AG04449 (cell line): ENCODE measurements around the gene KPTN.

Source experiments
- CTCF ChIA-PET: fragments of 350-600 bp; formaldehyde crosslinking; extraction: SDS; loops from one replicate; lab custom pipeline; 2021; ENCODE audit warnings: antibody characterized with exemption; lab: Yijun Ruan, JAX
- POLR2A ChIA-PET: fragments of 400-600, 350-600 bp; formaldehyde crosslinking; extraction: SDS; loops from one replicate; lab custom pipeline; 2020; ENCODE audit warnings: antibody characterized with exemption, inconsistent platforms; lab: Yijun Ruan, JAX
- DNase-seq: peaks from one replicate; pipeline ENCODE4 v3.0.0-alpha.2; 2010; ENCODE audit warnings: low read depth, low spot score
- H3K4me3 ChIP-seq: 2 replicates; pipeline ENCODE4 v1.5.1; 2011; ENCODE audit warnings: low read depth, mild to moderate bottlenecking, control low read depth, low read length
- CTCF ChIP-seq: IDR thresholded peaks from one replicate; pipeline ENCODE4 v1.5.1; 2011; ENCODE audit warnings: mild to moderate bottlenecking, moderate library complexity, low read length, control low read depth, inconsistent platforms; ENCODE audit not compliant: insufficient read depth; ENCODE audit errors: missing control alignments

The KPTN gene

GRCh38 chr19:47499863-47500830, 16.1 kb upstream of the KPTN start:
- ChIA-PET CTCF (interaction anchor here (0.8 to 4.4 kb wide), 8 partner anchors 15 to 197 kb away, joined by 3 to 17 read pairs (median 4); partner anchors contain the start of genes KPTN and NAPA), POLR2A (no interaction called here)
- no peak overlapping the region for H3K4me3 ChIP-seq
- DNase-seq, result no peak
- TF ChIP-seq CTCF, result no peak

- no peak for TF ChIP-seq CTCF
- POLR2A ChIA-PET, result no interaction called here
- no peak for DNase-seq
- CTCF ChIA-PET, result interaction anchor here (0.8 to 1.5 kb wide), 5 partner anchors 15 to 66 kb away, joined by 3 to 17 read pairs (median 4); partner anchors contain the start of genes KPTN and NAPA
- no peak overlapping the region for H3K4me3 ChIP-seq
Observed at GRCh38 chr19:47499371-47499770, 15.4 kb upstream of the KPTN start.

- CTCF ChIA-PET, result interaction anchor here (1.4 to 1.5 kb wide), 2 partner anchors 15 to 65 kb away, joined by 3 to 17 read pairs; partner anchors contain the start of gene KPTN
- POLR2A ChIA-PET, result no interaction called here
- TF ChIP-seq CTCF, result no peak
- no peak overlapping the region for H3K4me3 ChIP-seq
- DNase-seq, result no peak
Observed at GRCh38 chr19:47498561-47498960, 14.5 kb upstream of the KPTN start.

GRCh38 chr19:47497821-47498520, 14.0 kb upstream of the KPTN start:
- no peak overlapping the region for H3K4me3 ChIP-seq
- ChIA-PET POLR2A (no interaction called here), CTCF (interaction anchor here (1.4 kb wide), 1 partner anchor 64 kb away, joined by 3 read pairs; no protein-coding TSS in a partner anchor)
- no peak for DNase-seq
- TF ChIP-seq CTCF, result no peak

- ChIA-PET CTCF (no interaction called here), POLR2A (interaction anchor here (0.6 kb wide), 1 partner anchor 181 kb away, joined by 3 read pairs; no protein-coding TSS in a partner anchor)
- TF ChIP-seq CTCF, result no peak
- no peak overlapping the region for H3K4me3 ChIP-seq
- DNase-seq, result no peak
Observed at GRCh38 chr19:47497050-47497766, 13.2 kb upstream of the KPTN start.
